WERI-Rb-1 (cell line): Measurements from ENCODE around the gene ZFP91.

Source experiments
- DNase-seq: peaks from one replicate; pipeline ENCODE4 v3.0.0-alpha.2; 2020
- H3K27ac ChIP-seq: fragments of 250-450 bp; sonication (Bioruptor Pico); 2 replicates; pipeline ENCODE4 v1.5.1; 2020; ENCODE audit warnings: mild to moderate bottlenecking, moderate library complexity
- H3K27me3 ChIP-seq: fragments of 250-450 bp; sonication (Bioruptor Pico); 2 replicates; pipeline ENCODE4 v1.5.1; 2021; ENCODE audit warnings: mild to moderate bottlenecking, low read depth, moderate library complexity; ENCODE audit not compliant: insufficient read depth, severe bottlenecking
- H3K36me3 ChIP-seq: fragments of 250-450 bp; sonication (Bioruptor Pico); 2 replicates; pipeline ENCODE4 v1.5.1; 2020; ENCODE audit warnings: mild to moderate bottlenecking, moderate library complexity
- H3K4me3 ChIP-seq: 2 replicates; pipeline ENCODE4 v1.5.1; 2011; ENCODE audit warnings: low read depth, mild to moderate bottlenecking, control low read depth, low read length
- H3K9me3 ChIP-seq: fragments of 250-450 bp; sonication (Bioruptor Pico); 2 replicates; pipeline ENCODE4 v1.5.1; 2021; ENCODE audit warnings: mild to moderate bottlenecking, moderate library complexity; ENCODE audit not compliant: severe bottlenecking
- TF ChIP-seq, protein P1 (sequence below): IDR thresholded peaks from 2 replicates; pipeline ENCODE4 v1.5.1; 2011; ENCODE audit warnings: low read depth, mild to moderate bottlenecking, control low read depth, inconsistent platforms, low read length

The ZFP91 gene

DNA sequence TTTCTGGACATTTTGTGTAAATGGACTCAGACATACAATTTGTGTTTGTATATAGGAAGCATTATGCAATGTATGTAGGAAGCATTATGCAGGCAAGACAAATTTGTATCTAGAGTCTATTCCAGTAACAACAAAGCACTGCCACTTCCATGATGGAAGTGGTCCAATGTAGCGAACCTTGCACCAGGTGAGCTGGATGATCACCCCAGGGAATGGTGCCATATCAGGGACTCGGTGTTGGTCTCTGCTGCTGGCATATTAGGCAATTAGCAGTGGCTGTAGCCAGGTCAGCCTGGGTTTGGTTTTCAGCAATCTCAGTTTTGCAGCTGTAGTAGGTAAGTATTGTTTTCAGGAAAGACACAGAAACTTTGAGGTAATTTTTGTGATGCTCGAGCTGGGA lies 12.8 kb downstream of the ZFP91 start:
- TF ChIP-seq, protein P1, sequence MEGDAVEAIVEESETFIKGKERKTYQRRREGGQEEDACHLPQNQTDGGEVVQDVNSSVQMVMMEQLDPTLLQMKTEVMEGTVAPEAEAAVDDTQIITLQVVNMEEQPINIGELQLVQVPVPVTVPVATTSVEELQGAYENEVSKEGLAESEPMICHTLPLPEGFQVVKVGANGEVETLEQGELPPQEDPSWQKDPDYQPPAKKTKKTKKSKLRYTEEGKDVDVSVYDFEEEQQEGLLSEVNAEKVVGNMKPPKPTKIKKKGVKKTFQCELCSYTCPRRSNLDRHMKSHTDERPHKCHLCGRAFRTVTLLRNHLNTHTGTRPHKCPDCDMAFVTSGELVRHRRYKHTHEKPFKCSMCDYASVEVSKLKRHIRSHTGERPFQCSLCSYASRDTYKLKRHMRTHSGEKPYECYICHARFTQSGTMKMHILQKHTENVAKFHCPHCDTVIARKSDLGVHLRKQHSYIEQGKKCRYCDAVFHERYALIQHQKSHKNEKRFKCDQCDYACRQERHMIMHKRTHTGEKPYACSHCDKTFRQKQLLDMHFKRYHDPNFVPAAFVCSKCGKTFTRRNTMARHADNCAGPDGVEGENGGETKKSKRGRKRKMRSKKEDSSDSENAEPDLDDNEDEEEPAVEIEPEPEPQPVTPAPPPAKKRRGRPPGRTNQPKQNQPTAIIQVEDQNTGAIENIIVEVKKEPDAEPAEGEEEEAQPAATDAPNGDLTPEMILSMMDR, result no peak
- no peak overlapping the region for H3K27ac ChIP-seq
- no peak overlapping the region for H3K4me3 ChIP-seq
- no peaks in the 10 kb centered on the region for H3K27me3 ChIP-seq
- no peak for DNase-seq
- peaks cover 22% of the 10 kb centered on the region for H3K36me3 ChIP-seq
- no peaks in the 10 kb centered on the region for H3K9me3 ChIP-seq

DNA sequence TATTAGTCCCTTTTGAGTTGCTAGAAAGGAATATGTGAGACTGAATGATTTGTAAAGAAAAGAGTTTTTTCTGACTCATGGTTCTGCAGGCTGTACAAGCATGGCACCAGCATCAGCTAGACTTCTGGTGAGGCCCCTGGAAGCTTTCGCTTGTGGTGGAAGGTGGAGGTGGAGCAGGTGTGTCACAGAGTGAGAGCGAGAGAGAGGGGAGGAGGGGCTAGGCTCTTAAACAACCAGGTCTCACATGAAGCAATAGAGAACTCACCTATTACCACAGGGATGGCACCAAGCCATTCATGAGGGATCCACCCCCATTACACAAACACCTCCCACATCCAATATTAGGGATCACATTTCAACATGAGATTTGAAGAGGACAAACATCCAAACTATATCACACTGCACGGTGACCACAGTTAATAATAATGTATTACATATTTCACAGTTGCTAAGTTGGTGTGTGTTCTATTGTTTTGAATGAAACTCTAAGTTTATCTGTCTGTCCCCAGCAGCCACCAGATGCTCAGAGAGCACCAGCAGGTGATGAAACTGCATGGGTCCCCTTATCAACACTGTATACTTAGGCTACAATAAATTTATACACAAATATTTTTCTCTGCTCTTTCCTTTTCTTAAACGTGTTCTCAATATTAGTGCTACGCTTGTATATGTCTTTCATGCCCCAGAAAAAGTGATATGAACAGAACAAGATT lies 14.1 kb downstream of the ZFP91 start:
- H3K9me3 ChIP-seq, result no peaks in the 10 kb centered on the region
- H3K4me3 ChIP-seq, result no peak overlapping the region
- no peak overlapping the region for H3K27ac ChIP-seq
- no peak for DNase-seq
- peaks cover 9% of the 10 kb centered on the region for H3K36me3 ChIP-seq
- TF ChIP-seq, protein P1, result no peak
- no peaks in the 10 kb centered on the region for H3K27me3 ChIP-seq

DNA sequence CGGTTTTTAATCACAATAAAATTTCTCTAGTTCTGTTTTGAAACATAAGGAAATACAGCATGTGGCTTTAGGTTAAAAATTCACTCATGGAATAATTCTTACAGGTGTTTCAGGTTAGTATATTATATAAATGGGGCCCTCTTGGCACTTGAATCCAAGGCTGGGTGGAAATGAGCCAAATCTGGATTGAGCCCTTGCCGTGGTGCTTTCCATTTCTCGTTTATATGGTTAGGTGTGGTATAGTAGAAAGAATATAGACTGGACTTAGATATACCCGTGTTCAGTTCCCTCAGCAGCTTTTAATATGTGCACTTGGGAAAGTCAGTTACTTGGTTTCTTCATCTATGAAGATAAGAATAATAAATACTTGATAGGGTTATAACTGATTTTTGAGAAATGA lies 16.0 kb downstream of the ZFP91 start:
- Histone ChIP-seq H3K27ac (no peak overlapping the region), H3K9me3 (no peaks in the 10 kb centered on the region), H3K4me3 (no peak overlapping the region), H3K27me3 (no peaks in the 10 kb centered on the region), H3K36me3 (peaks cover 8% of the 10 kb centered on the region; the same call in 1 of the 2 replicates)
- TF ChIP-seq, protein P1, result no peak
- no peak for DNase-seq

DNA sequence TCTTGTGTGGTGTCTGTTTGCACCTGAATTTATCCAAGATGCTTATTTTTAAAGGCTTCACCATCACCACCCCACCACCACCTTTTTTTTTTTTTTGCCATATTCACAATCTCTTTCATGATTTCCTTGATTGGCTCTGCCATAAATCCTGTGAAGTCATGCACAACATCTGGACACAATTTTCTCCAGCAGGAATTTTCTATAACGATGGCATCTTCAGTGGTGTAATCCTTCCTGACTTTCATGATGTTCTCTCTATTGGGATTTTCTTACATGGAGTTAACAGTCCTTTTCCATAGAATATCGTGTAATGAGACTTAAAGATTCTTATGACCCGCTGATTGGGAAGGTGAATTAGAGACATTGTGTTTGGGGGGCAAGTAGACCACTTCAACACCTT lies 17.8 kb downstream of the ZFP91 start:
- Histone ChIP-seq H3K36me3 (0 out of 2 replicates have a peak, but pooled peaks cover 6% of the 10 kb centered on the region), H3K27me3 (no peaks in the 10 kb centered on the region), H3K9me3 (no peaks in the 10 kb centered on the region), H3K4me3 (no peak overlapping the region), H3K27ac (no peak overlapping the region)
- DNase-seq, result no peak
- TF ChIP-seq, protein P1, result no peak

DNA sequence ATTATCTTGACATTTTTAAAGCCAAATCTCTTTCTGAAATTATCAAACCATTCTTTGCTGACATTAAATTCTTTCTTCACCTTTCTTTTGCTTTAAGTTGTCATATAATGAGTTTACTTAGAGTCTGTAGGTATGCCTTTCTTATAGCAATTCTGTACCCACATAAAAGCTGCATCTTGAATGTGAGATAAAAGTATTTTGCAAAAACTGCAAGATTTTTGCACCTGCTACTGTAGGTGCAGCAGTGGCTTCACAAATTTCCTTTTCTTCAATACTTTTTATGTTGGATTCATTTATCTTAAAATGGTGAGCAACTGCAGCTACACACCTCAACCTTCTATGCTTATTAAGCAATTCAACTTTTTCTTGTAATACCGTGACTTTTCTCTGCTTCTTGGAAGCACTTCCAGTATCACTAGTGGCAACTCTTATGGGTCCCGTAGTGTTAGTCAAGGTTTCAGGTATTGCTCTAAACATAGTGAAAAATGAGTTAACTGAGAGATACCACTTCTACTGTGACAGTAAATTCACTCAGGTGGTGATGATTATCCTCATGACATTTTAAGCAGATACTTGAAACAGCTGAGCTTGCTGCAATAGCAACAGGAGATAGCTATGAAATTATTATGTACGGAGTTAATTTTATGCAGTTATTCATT lies 18.8 kb downstream of the ZFP91 start:
- H3K4me3 ChIP-seq, result no peak overlapping the region
- H3K27me3 ChIP-seq, result no peaks in the 10 kb centered on the region
- 0 out of 2 replicates have a peak, but pooled peaks cover 3% of the 10 kb centered on the region for H3K36me3 ChIP-seq
- TF ChIP-seq, protein P1, result no peak
- no peak for DNase-seq
- H3K27ac ChIP-seq, result no peak overlapping the region
- no peaks in the 10 kb centered on the region for H3K9me3 ChIP-seq

DNA sequence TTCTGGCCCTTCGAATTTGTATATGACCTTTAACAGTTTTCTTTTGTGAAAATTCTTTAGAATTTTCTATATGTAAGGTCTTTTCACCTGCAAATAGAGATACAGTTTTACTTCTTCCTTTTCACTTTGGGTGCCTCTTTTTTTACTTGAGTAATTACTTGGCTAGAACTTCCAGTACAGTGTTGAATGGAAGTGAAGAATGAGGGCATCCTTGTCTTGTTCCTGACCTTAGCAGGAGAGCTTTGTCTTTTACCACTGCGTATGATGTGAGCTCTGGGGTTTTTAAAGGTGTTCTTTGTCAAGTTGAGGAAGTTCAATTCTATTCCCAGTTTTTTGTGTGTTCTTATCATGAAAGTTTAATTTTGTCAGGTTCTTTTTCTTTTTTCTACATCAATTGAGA lies 21.6 kb downstream of the ZFP91 start:
- Histone ChIP-seq H3K9me3 (no peaks in the 10 kb centered on the region), H3K36me3 (peaks cover 6% of the 10 kb centered on the region; the same call in 1 of the 2 replicates), H3K27me3 (no peaks in the 10 kb centered on the region), H3K4me3 (no peak overlapping the region), H3K27ac (no peak overlapping the region)
- TF ChIP-seq, protein P1, result no peak
- no peak for DNase-seq
